Activated naive CD8-positive, alpha-beta T cell treated with anti-CD3 and anti-CD28 coated beads, Interleukin-2, amount 50 U/mL, for 24 hours (primary cell): ENCODE data around the gene NXF1.
A peak's percentile ranks its signal among the peaks of the same experiment; 100 is the strongest.

Source experiments
- ATAC-seq: fragments of 150-1000 bp; cut with Tn5 transposase; one replicate; pipeline ENCODE4 v1.10.0; 2021
- DNase-seq: peaks from one replicate; pipeline ENCODE4 v3.0.0; 2021
- H3K27ac Mint-ChIP-seq: one replicate; pipeline ENCODE4 v1.8.0; 2021; ENCODE audit warnings: mild to moderate bottlenecking, mixed read lengths
- H3K27me3 Mint-ChIP-seq: one replicate; pipeline ENCODE4 v1.8.0; 2021; ENCODE audit warnings: mixed read lengths
- H3K36me3 Mint-ChIP-seq: one replicate; pipeline ENCODE4 v1.8.0; 2021; ENCODE audit warnings: low read depth, mixed read lengths
- H3K4me1 Mint-ChIP-seq: one replicate; pipeline ENCODE4 v1.8.0; 2021; ENCODE audit warnings: mixed read lengths
- H3K4me3 Mint-ChIP-seq: one replicate; pipeline ENCODE4 v1.8.0; 2021; ENCODE audit warnings: mild to moderate bottlenecking, moderate library complexity, mixed read lengths
- H3K9me3 Mint-ChIP-seq: one replicate; pipeline ENCODE4 v1.8.0; 2021; ENCODE audit warnings: mixed read lengths

NXF1 gene

GRCh38 chr11:62810748-62811147 lies 5.5 kb upstream of the NXF1 start:
- Mint-ChIP-seq H3K27me3 (no peaks in the 10 kb centered on the region), H3K27ac (no peak overlapping the region), H3K9me3 (no peaks in the 10 kb centered on the region), H3K36me3 (no peaks in the 10 kb centered on the region), H3K4me1 (peaks cover 10% of the 10 kb centered on the region), H3K4me3 (no peak overlapping the region)
- DNase-seq = no peak
- ATAC-seq = no peak

- DNase-seq = no peak
- Mint-ChIP-seq H3K27me3 (no peaks in the 10 kb centered on the region), H3K4me1 (peaks cover 39% of the 10 kb centered on the region), H3K27ac (peak overlapping the region; percentile 94), H3K36me3 (peaks cover 27% of the 10 kb centered on the region), H3K4me3 (peak overlapping the region; percentile 93), H3K9me3 (no peaks in the 10 kb centered on the region)
- ATAC-seq = no peak
Measured at GRCh38 chr11:62806611-62807121, 1.4 kb upstream of the NXF1 start.

- Mint-ChIP-seq H3K36me3 (peaks cover 34% of the 10 kb centered on the region), H3K27ac (peak overlapping the region; percentile 94), H3K4me1 (peaks cover 44% of the 10 kb centered on the region), H3K9me3 (no peaks in the 10 kb centered on the region), H3K27me3 (no peaks in the 10 kb centered on the region), H3K4me3 (peak overlapping the region; percentile 93)
- peak; percentile 50 for ATAC-seq
- peak; percentile 30 for DNase-seq
Measured at GRCh38 chr11:62805961-62806441, 761 bp upstream of the NXF1 start.

- DNase-seq (no peak), ATAC-seq (peak; percentile 48)
- Mint-ChIP-seq H3K27ac (peak overlapping the region; percentile 94), H3K9me3 (no peaks in the 10 kb centered on the region), H3K4me1 (peaks cover 44% of the 10 kb centered on the region), H3K27me3 (no peaks in the 10 kb centered on the region), H3K36me3 (peaks cover 42% of the 10 kb centered on the region), H3K4me3 (peak overlapping the region; percentile 93)
Measured at GRCh38 chr11:62804310-62805075, 747 bp downstream of the NXF1 start.

GRCh38 chr11:62801071-62801470 lies 4.2 kb downstream of the NXF1 start:
- Mint-ChIP-seq H3K4me1 (peaks cover 36% of the 10 kb centered on the region), H3K36me3 (peaks cover 68% of the 10 kb centered on the region), H3K4me3 (no peak overlapping the region), H3K27ac (peak overlapping the region; percentile 44), H3K9me3 (no peaks in the 10 kb centered on the region), H3K27me3 (no peaks in the 10 kb centered on the region)
- ATAC-seq (no peak), DNase-seq (no peak)

- no peak for ATAC-seq
- Mint-ChIP-seq H3K36me3 (peaks cover 75% of the 10 kb centered on the region), H3K27me3 (no peaks in the 10 kb centered on the region), H3K4me1 (peaks cover 29% of the 10 kb centered on the region), H3K9me3 (no peaks in the 10 kb centered on the region), H3K4me3 (no peak overlapping the region), H3K27ac (no peak overlapping the region)
- no peak for DNase-seq
Measured at GRCh38 chr11:62799486-62799885, 5.8 kb downstream of the NXF1 start.

GRCh38 chr11:62796281-62796680 lies 9.0 kb downstream of the NXF1 start:
- Mint-ChIP-seq H3K36me3 (peaks cover 66% of the 10 kb centered on the region), H3K4me3 (no peak overlapping the region), H3K9me3 (no peaks in the 10 kb centered on the region), H3K27ac (no peak overlapping the region), H3K4me1 (peaks cover 11% of the 10 kb centered on the region), H3K27me3 (no peaks in the 10 kb centered on the region)
- no peak for ATAC-seq
- DNase-seq = no peak

GRCh38 chr11:62794201-62794775 lies 11.0 kb downstream of the NXF1 start:
- peaks cover 71% of the 10 kb centered on the region for H3K36me3 Mint-ChIP-seq
- H3K27ac Mint-ChIP-seq = peak overlapping the region; percentile 33
- no peak for DNase-seq
- no peak overlapping the region for H3K4me3 Mint-ChIP-seq
- no peaks in the 10 kb centered on the region for H3K27me3 Mint-ChIP-seq
- no peaks in the 10 kb centered on the region for H3K9me3 Mint-ChIP-seq
- ATAC-seq = no peak
- peaks cover 26% of the 10 kb centered on the region for H3K4me1 Mint-ChIP-seq

- H3K4me1 Mint-ChIP-seq = peaks cover 44% of the 10 kb centered on the region
- no peak for ATAC-seq
Measured at GRCh38 chr11:62792202-62792575, 13.1 kb downstream of the NXF1 start.

GRCh38 chr11:62791501-62792201 lies 13.6 kb downstream of the NXF1 start, which contains the start of gene TMEM223:
Gene TMEM223, minus strand, starts transcription at chr11:62792006. Its CDS starts 12 bp downstream, at chr11:62791994.
- H3K36me3 Mint-ChIP-seq = peaks cover 53% of the 10 kb centered on the region
- DNase-seq (peak; percentile 94), ATAC-seq (peak; percentile 81)

More at GRCh38 chr11:62792202-62792575, 13.1 kb downstream of the NXF1 start:
- Mint-ChIP-seq H3K27me3 (no peaks in the 10 kb centered on the region), H3K36me3 (peaks cover 58% of the 10 kb centered on the region), H3K4me3 (peak overlapping the region; percentile 92), H3K27ac (peak overlapping the region; percentile 89), H3K9me3 (no peaks in the 10 kb centered on the region)
- DNase-seq = no peak

GRCh38 chr11:62789576-62789975 lies 15.7 kb downstream of the NXF1 start:
- H3K4me1 Mint-ChIP-seq = peaks cover 53% of the 10 kb centered on the region

More at GRCh38 chr11:62791501-62792201, 13.6 kb downstream of the NXF1 start, which contains the start of gene TMEM223:
- Mint-ChIP-seq H3K4me3 (peak within 1 kb of the TSS; percentile 92), H3K9me3 (no peaks in the 10 kb centered on the region), H3K27me3 (no peaks in the 10 kb centered on the region), H3K4me1 (peaks cover 44% of the 10 kb centered on the region), H3K27ac (peak within 1 kb of the TSS; percentile 89)

GRCh38 chr11:62788991-62789390 lies 16.2 kb downstream of the NXF1 start:
- DNase-seq = no peak
- H3K27ac Mint-ChIP-seq = peak overlapping the region; percentile 89
- no peak for ATAC-seq
- H3K4me3 Mint-ChIP-seq = peak overlapping the region; percentile 92
- no peaks in the 10 kb centered on the region for H3K9me3 Mint-ChIP-seq
- peaks cover 53% of the 10 kb centered on the region for H3K4me1 Mint-ChIP-seq
- peaks cover 33% of the 10 kb centered on the region for H3K36me3 Mint-ChIP-seq
- H3K27me3 Mint-ChIP-seq = no peaks in the 10 kb centered on the region

More at GRCh38 chr11:62789576-62789975, 15.7 kb downstream of the NXF1 start:
- Mint-ChIP-seq H3K27me3 (no peaks in the 10 kb centered on the region), H3K9me3 (no peaks in the 10 kb centered on the region), H3K4me3 (peak overlapping the region; percentile 92), H3K36me3 (peaks cover 38% of the 10 kb centered on the region), H3K27ac (peak overlapping the region; percentile 89)
- ATAC-seq (no peak), DNase-seq (no peak)

- peak within 1 kb of the TSS; percentile 84 for H3K27ac Mint-ChIP-seq
- ATAC-seq = peak; percentile 79
- H3K4me3 Mint-ChIP-seq = peak within 1 kb of the TSS; percentile 92
- peaks cover 47% of the 10 kb centered on the region for H3K4me1 Mint-ChIP-seq
- no peaks in the 10 kb centered on the region for H3K27me3 Mint-ChIP-seq
- DNase-seq = peak; percentile 99
- no peaks in the 10 kb centered on the region for H3K9me3 Mint-ChIP-seq
- peaks cover 23% of the 10 kb centered on the region for H3K36me3 Mint-ChIP-seq
Measured at GRCh38 chr11:62787005-62787759, 18.1 kb downstream of the NXF1 start, which contains the start of gene TMEM179B. Gene TMEM179B, plus strand, starts transcription at chr11:62787402. Its CDS starts 30 bp downstream, at chr11:62787432.
